K562 treated with DMSO at 1 percent for 12 hours (cell line): ENCODE measurements around the gene YTHDF1. TPM values are rescaled to one million over a fixed set of nuclear protein-coding genes. Genes with fewer than 3 reads are reported as not detected.

Source experiments
- total RNA-seq: library from RNA; unstranded; fragments of 300-600 nt; gene quantifications from 2 replicates; pipeline ENCODE4 v1.2.3, GENCODE V29; 2022; ENCODE audit not compliant: insufficient read depth

Gene YTHDF1
- total RNA-seq: 20.4 and 45.3 TPM in 2 replicates

GRCh38 chr20:63216041-63216848 is at the start of gene YTHDF1:
YTHDF1 (minus strand) TSS chr20:63216131; CDS start chr20:63215892, 239 bp downstream.

GRCh38 chr20:63254232-63254605 is 38.3 kb upstream of the YTHDF1 start, which contains the start of gene NKAIN4:
NKAIN4 (minus strand) TSS chr20:63254463; CDS start chr20:63254450, 13 bp downstream.

GRCh38 chr20:63235399-63235983 is 19.6 kb upstream of the YTHDF1 start, which contains the start of gene BIRC7:
BIRC7 (plus strand) TSS chr20:63235905; CDS start chr20:63236097, 192 bp downstream.

Other genes with a start within 250 kb of the YTHDF1 start
- not detected in 2 replicates for gene BHLHE23, start 209.2 kb downstream of the YTHDF1 start, total RNA-seq
- gene BIRC7, start 19.8 kb upstream of the YTHDF1 start, total RNA-seq: 1.2 TPM in 1 of 2 replicates, not detected in the other
- gene NKAIN4, start 38.3 kb upstream of the YTHDF1 start, total RNA-seq: not detected in 2 replicates
- 73.1 and 83.3 TPM in 2 replicates for gene ARFGAP1, start 56.7 kb upstream of the YTHDF1 start, total RNA-seq
- gene COL20A1, start 77.1 kb upstream of the YTHDF1 start, total RNA-seq: not detected in 2 replicates
- not detected in 2 replicates for gene CHRNA4, start 145.2 kb upstream of the YTHDF1 start, total RNA-seq